Measurements from ENCODE around the gene RASSF7. TPM values are rescaled to one million over a fixed set of nuclear protein-coding genes. Genes with fewer than 3 reads are reported as not detected.

RASSF7 gene
- total RNA-seq, 1 donor from 2014 or later: 3.5 TPM

GRCh38 chr11:528815-529727 lies 31.7 kb upstream of the RASSF7 start:
- DNase-seq (ENCODE audit: low spot score in 2 of 2): peak in 1 of 2 donors; percentile 57
- intact Hi-C loops (cut with DNase I): no loop called here

DNA sequence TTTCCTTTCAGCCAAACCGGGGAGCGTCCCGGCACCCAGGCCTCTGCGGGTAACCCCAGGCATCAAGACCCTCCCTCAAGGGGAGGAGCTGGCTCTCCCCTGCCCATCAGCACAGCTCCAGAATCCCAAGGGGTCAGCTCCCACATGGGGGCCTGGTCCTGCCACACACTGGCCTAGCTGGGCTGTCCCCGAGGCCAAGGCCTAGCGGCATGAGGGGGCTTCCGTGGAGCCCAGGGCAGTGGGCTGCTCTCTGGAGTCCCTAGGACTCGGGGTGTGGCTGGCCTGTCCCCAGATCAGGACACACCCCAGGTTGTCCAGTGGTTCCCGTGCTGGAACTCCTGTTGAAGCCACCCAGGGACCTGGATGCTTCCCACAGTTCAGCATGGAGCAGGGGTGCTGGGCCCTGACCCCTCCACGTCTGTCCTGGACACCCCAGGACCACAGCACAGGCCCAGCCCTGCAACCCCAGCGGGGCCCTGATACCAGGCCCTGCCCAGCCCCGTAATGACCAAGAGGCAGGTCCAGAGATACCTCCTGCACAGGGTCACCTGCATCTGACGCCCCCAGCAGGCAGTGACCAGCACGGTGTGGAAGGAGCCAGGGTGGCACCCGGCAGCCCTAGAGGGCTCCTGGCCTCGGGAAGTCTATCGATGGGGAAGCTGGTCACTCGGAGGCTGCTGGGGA lies 30.9 kb upstream of the RASSF7 start:
- TF ChIP-seq, protein P1, sequence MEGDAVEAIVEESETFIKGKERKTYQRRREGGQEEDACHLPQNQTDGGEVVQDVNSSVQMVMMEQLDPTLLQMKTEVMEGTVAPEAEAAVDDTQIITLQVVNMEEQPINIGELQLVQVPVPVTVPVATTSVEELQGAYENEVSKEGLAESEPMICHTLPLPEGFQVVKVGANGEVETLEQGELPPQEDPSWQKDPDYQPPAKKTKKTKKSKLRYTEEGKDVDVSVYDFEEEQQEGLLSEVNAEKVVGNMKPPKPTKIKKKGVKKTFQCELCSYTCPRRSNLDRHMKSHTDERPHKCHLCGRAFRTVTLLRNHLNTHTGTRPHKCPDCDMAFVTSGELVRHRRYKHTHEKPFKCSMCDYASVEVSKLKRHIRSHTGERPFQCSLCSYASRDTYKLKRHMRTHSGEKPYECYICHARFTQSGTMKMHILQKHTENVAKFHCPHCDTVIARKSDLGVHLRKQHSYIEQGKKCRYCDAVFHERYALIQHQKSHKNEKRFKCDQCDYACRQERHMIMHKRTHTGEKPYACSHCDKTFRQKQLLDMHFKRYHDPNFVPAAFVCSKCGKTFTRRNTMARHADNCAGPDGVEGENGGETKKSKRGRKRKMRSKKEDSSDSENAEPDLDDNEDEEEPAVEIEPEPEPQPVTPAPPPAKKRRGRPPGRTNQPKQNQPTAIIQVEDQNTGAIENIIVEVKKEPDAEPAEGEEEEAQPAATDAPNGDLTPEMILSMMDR (IDR thresholded peaks at IDR 0.05): no peak
- H3K9me3 ChIP-seq: no peaks in the 10 kb centered on the region
- H3K36me3 ChIP-seq: peaks cover 23 to 27% of the 10 kb centered on the region in 2 donors
- H3K4me1 ChIP-seq: peaks cover 6 to 12% of the 10 kb centered on the region in 2 donors
- H3K4me3 ChIP-seq: no peak overlapping the region
- H3K27ac ChIP-seq: no peak overlapping the region
- no peaks in the 10 kb centered on the region for H3K27me3 ChIP-seq
- DNase-seq (ENCODE audit: low spot score in 2 of 2): peak in 1 of 2 donors; percentile 56
- intact Hi-C loops (cut with DNase I): no loop called here

More at GRCh38 chr11:528815-529727, 31.7 kb upstream of the RASSF7 start:
- Histone ChIP-seq H3K4me1 (peaks cover under 1 to 4% of the 10 kb centered on the region in 2 donors), H3K36me3 (peaks cover 23 to 27% of the 10 kb centered on the region in 2 donors), H3K27ac (no peak overlapping the region), H3K9me3 (no peaks in the 10 kb centered on the region), H3K4me3 (no peak overlapping the region), H3K27me3 (no peaks in the 10 kb centered on the region)
- TF ChIP-seq, protein P1 (IDR thresholded peaks at IDR 0.05): no peak

DNA sequence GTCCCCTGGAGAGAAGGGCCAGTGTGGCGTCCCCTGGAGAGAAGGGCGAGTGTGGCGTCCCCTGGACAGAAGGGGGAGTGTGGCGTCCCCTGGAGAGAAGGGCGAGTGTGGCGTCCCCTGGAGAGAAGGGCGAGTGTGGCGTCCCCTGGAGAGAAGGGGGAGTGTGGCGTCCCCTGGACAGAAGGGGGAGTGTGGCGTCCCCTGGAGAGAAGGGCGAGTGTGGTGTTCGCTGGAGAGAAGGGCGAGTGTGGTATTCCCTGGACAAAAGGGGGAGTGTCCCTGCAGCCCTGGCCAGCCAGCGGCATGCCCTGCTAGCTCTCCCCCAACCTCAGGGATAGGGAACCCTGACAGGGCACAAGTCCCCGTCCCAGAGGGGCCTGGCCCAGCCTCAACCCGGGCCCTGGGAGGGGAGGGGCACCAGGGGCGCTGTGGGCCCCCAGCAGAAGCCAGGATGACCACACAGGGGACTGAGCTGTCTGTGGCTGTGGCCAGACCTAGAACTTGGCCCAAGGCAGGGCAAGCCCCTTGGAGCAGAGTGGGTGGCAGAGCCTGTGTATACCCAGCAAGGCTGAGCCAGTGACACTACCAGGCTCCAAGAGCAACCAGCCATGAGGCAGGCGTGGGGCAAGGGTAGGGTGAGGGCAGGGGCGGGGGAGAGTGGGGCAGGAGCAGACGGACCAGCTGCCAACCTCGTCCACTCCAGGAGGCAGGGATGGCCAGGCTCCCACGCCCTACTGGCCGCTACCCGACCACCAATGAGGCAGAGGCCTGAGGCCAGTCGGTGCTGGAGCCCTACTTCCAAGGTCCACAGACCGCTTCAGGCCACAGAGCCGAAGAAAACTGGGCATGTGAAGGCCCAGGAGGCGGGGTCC lies 29.6 kb upstream of the RASSF7 start:
- no peak for DNase-seq (ENCODE audit: low spot score in 2 of 2)
- Histone ChIP-seq H3K9me3 (no peaks in the 10 kb centered on the region), H3K36me3 (peaks cover 23 to 27% of the 10 kb centered on the region in 2 donors), H3K27ac (no peak overlapping the region), H3K4me1 (peaks cover 6 to 15% of the 10 kb centered on the region in 2 donors), H3K27me3 (no peaks in the 10 kb centered on the region), H3K4me3 (no peak overlapping the region)
- TF ChIP-seq, protein P1 (IDR thresholded peaks at IDR 0.05): no peak
- intact Hi-C loops (cut with DNase I): no loop called here

- H3K4me1 ChIP-seq: peaks cover 13 to 21% of the 10 kb centered on the region in 2 donors
- peaks cover 23 to 27% of the 10 kb centered on the region in 2 donors for H3K36me3 ChIP-seq
- intact Hi-C loops (cut with DNase I): no loop called here
- TF ChIP-seq, protein P1 (IDR thresholded peaks at IDR 0.05): no peak
- no peak overlapping the region for H3K4me3 ChIP-seq
- H3K27me3 ChIP-seq: no peaks in the 10 kb centered on the region
- no peaks in the 10 kb centered on the region for H3K9me3 ChIP-seq
- no peak for DNase-seq (ENCODE audit: low spot score in 2 of 2)
- no peak overlapping the region for H3K27ac ChIP-seq
Observed at GRCh38 chr11:531919-532526, 28.7 kb upstream of the RASSF7 start.

GRCh38 chr11:532527-532985 lies 28.2 kb upstream of the RASSF7 start:
- Histone ChIP-seq H3K4me3 (no peak overlapping the region), H3K27ac (no peak overlapping the region), H3K9me3 (no peaks in the 10 kb centered on the region), H3K27me3 (no peaks in the 10 kb centered on the region), H3K4me1 (peaks cover 13 to 26% of the 10 kb centered on the region in 2 donors), H3K36me3 (peaks cover 23 to 27% of the 10 kb centered on the region in 2 donors)
- no peak for DNase-seq (ENCODE audit: low spot score in 2 of 2)
- TF ChIP-seq, protein P1 (IDR thresholded peaks at IDR 0.05): no peak
- intact Hi-C loops (cut with DNase I): no loop called here

All from ascending aorta (tissue), 2 donors.